ENCODE results near the gene KRTAP10-2.

DNA sequence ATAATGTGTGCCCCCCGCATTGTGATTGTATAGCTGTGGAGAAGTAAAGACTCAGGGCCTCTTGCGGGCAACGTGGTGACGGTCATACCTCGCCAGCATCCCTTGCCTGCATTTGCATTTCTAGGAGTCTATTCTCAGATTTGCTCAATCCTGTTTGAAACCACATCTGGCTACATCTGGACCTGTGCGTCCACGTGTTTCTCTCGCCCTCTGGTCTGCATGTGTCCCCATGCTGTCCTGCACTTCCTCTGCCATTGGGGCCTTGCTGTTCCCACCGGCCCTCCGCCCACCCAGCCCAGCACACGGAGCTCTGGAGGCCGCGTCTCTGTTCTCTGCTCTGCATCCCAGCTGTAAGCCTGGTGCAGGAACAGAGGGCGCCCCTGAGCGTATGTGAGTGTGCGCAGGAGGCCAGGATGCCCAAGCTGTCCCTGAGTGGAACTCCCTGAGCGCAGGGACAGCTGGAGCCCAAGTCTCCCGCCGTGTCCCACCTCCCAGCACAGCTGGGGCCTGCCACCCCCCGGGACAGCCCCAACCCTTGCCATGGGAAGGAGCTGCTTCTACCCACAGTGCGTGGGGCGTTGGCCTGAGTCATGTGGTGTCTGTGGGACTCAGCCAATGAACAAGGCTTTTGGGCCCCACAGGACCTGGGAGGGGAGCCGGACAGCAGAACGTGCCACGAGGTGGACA, 1.6 kb downstream of the KRTAP10-2 start:
- no peak for TF ChIP-seq CTCF (conservative IDR thresholded peaks at IDR 0.05 in 1 of 2, IDR thresholded peaks at IDR 0.05 in 1 of 2; ENCODE audit: low read depth in 1 of 2, low read length in 2 of 2)
- no peak for TF ChIP-seq EZH2 (IDR thresholded peaks at IDR 0.05; ENCODE audit: low read length, missing control alignments)

Data from fibroblast of lung (primary cell).